Stimulated activated CD4-positive, alpha-beta T cell treated with anti-CD3 and anti-CD28 coated beads, TNF-alpha, amount 100 ng/mL, for 4 hours (primary cell): Measurements from ENCODE around the gene NUP107.
"Not testable (repeated sequence)": the region's sequence is repeated elsewhere in the genome, so short reads cannot be mapped to it uniquely, and the experiment has no call there.

Experiments
- DNase-seq, 3 experiments: peaks; one replicate each; pipeline ENCODE4 v3.0.0-alpha.2; 2020; ENCODE audit warnings: low read depth in 3 of 3

Gene NUP107

DNA sequence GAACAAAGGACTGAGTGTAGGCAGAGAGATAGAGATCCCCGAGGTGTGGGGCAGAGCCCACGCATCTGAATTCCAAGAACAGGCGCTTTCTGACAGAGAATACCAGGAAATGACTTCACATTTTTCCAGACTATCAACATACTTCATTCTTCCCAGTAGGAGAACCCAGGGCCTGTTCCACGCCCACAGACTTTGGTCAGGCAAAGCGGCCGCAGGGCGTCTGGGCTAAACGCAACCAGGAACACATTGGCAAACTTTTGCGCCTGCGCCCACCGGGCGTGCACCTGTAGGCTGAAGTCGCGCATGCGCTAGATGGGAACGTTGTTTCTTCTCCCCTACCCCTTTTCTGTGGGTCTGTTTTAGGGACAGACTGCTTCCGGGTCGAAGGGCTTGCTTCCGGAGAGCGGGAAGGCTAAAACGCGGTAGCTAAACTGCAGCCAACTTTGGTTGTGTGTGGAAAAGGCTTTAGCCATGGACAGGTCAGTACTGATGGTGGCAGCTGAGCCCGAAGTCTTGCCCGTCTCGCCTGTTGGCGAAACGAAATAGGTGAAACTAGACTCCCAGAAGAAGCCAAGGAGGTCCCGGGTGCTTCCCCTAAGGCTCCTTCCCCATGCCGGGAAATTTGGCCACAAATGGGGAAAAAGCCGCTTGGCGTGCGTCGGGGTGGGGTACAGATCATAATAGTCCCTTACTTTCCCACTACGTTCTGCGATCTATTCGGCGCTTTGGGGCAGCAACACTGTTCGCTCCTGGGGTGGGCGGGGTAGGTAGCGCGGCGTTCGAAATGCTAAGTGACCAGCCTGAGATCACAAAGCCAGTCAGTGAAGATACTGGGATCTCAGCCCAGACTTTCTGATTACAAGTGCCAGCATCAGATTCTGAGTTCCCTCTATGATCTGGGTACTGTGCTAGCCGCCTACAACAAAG, at the start of gene NUP107:
TSS of gene NUP107 (plus strand) at position 384 of the 927 bp plus-strand sequence. CDS start at position 472, 88 bp downstream.
- DNase-seq: peak; percentile 93 to 98 (median 94)

- not testable (repeated sequence) for DNase-seq
These were observed 49.3 kb upstream of the NUP107 start for GRCh38 chr12:68637439-68637838.

- no peak for DNase-seq
These were observed 48.6 kb upstream of the NUP107 start for GRCh38 chr12:68638171-68638570.

DNA sequence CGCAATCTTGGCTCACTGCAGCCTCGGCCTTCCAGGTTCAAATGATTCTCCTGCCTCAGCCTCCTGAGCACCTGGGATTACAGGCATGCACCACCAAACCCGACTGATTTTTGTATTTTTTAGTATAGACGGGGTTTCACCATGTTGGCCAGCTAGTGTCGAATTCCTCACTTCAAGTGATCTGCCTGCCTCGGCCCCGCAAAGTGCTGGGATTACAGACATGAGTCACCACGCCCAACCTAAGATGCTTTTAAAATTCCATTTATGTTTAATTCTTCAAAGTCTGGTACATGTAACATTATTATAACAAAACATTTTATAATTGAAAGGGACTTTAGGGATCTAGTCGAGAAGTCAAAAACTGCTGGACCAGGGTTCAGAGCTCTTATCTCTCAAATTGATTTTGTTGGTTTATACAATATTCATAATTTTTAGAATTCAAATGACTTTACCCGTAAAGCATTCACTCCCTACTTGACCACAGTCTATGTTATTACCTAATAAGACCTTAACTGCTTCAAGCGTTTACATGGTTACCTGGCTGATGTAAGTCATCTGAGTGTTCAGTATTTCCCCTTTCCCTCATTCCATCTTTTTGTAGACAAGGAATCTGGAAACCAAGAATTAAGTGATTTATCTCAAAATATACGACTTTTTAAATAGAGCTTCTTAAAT, 47.9 kb upstream of the NUP107 start:
- DNase-seq: no peak

DNA sequence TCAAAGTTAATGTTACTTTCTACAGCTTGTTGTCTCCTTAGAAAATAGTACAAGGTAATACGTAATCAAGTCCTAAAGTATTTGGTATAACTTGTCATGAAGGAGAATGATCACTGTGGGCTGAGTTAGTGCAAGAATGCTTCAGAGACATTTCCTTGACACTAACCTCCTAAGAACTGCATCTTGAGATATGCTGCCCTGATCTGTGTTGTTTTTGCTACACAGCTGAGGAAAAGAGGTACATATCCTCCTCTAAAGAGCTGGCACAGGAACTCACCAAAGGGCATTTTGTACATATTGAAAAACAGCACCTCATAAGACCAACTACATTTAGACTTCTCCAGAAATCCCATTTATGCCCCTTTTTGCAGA, 47.4 kb upstream of the NUP107 start:
- DNase-seq: no peak

GRCh38 chr12:68641138-68641537, 45.6 kb upstream of the NUP107 start:
- DNase-seq: no peak

DNA sequence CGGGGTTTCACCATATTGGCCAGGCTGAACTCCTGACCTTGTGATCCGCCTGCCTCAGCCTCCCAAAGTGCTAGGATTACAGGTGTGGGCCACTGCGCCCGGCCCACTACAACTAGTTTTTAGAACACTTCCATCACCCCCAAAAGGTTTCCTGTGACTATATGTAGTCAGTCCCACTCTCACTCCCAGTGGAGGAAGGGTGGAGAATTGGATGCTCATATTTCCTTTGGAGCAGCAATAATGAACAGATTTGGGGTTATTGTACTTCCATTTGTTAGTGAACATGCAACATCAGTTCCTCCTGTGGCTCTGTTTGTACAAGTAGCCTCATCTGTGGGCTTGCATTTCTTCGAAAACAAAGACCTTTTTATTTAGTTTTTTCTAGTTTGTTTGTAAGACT, 40.3 kb upstream of the NUP107 start:
- no peak for DNase-seq

DNA sequence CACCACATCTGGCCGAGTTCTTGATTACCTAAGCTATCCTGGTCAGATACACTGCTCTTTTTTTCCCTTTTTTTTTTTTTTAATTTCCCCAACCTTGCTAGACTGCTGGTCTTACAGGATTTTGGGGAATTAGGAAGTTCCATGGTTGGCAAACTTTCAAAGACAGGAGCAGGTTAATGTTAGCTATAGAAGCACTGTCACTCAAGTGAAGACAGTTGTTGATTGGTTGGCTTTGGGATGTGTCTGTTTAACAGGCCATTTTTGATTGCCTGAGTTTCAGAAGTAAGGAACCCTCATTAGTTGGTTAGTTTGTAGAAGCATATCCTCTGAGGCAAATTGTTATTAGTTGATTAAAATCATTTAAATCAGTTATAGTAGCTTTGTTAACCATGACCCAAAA, 39.3 kb upstream of the NUP107 start:
- DNase-seq: no peak

GRCh38 chr12:68648179-68648578, 38.6 kb upstream of the NUP107 start:
- DNase-seq: no peak

GRCh38 chr12:68665016-68665569, 21.7 kb upstream of the NUP107 start:
- DNase-seq: no peak

DNA sequence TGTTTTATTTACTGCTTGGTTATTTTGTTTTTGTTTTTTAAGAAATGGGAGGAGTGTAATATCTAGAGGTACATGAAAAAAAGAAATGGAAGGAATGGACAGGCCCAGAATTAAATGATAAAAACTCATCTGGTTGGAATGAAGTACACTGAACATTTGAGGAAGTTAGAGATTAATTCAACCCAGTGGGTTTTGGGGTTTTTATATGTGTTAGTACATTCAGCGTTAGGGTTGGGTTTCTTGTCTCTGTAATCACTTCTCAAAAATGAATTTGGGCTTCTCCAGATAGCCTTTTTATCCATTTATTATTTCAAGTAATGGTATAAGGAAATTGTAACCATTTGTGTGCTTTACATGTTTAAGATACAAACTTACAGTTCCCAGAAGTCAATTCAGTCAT, 19.5 kb upstream of the NUP107 start:
- no peak for DNase-seq

GRCh38 chr12:68667896-68668295, 18.9 kb upstream of the NUP107 start:
- DNase-seq: no peak

DNA sequence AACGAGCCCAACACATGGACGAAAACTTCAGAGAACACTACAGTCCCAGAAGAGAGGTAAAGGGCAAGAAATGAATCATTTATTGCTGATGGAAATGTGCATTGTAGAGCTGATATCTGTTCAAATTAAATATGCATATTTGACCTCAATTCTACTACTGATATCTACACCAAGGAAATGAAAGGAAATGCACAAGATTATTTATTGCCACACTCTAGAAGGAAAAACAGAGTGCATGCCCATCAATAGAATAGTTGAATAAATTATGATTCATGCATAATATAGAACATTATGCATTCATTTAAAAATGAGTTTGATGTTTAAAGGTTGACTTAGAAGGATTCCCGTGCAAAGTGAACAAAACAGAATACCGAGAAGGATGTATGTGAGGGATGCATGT, 15.6 kb upstream of the NUP107 start:
- DNase-seq: no peak

- DNase-seq: no peak
These were observed 13.0 kb upstream of the NUP107 start for GRCh38 chr12:68673788-68674187.

DNA sequence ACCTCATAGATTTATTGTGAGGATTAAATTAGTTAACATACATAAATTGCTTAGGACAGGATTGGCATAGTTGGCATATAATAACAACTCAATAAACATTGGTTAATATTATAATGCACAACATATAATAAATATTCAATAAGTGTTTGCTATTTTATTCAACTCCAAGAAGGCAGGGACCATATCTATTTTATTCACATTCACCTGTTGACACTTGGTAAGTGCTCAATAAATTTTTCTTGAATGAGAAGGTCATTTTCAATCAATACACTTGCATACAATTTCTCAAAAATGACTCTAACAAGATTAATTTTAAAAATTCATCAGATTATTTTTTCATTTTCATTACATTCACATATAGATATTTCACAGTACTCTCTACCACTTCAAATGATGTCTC, 12.4 kb upstream of the NUP107 start:
- no peak for DNase-seq

GRCh38 chr12:68675101-68675842, 11.5 kb upstream of the NUP107 start:
- peak in 2 of 3 experiments; percentile 18 to 23 for DNase-seq

DNA sequence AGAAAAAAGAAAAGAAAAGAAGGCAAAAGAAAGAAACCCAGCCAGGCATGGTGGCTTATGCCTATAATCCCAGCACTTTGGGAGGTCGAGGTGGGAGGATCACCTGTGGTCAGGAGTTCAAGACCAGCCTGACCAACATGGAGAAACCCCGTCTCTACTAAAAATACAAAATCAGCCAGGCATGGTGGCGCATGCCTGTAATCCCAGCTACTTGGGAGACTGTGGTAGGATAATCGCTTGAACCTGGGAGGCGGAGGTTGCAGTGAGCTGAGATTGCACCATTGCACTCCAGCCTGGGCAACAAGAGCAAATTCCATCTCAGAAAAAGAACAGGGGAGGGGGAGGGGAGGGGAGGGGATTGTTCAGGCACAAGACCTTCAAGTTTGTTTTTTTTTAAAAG, 9.9 kb upstream of the NUP107 start:
- not testable (repeated sequence) for DNase-seq

- no peak for DNase-seq
These were observed 550 bp upstream of the NUP107 start for GRCh38 chr12:68686262-68686594.

DNA sequence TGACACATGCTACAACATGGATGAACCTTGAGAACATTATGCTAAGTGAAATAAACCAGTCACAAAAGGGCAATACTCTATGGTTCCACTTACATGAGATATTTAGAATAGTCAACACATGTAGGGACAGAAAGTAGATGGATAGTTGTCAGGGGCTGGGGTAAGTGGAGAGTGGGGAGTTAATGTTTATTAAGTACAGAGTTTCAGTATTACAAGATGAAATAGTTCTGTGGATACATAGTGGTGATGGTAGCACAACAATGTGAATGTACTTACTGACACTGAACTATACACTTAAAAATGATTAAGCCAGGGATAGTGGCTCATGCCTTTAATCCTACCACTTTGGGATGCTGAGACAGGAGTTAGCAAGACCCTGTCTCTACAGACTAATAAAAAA, 8.7 kb downstream of the NUP107 start:
- no peak for DNase-seq

GRCh38 chr12:68699486-68699885, 12.7 kb downstream of the NUP107 start:
- DNase-seq: no peak

DNA sequence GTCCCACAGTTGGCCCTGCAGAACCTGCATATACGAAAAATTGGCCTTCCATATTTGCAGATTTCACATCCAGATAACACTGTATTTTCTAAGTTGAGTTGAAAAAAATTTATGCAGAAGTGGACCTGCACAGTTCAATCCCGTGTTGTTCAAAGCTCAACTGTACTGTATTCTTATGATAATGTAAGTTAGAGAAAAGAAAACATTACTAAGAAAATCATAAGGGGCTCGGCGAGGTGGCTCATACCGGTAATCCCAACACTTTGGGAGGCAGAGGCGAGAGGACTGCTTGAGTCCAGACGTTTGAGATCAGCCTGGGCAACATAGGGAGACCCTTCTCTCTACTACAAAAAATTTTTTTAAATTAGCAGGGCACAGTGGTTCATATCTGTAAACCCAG, 41.0 kb downstream of the NUP107 start:
- DNase-seq: no peak

DNA sequence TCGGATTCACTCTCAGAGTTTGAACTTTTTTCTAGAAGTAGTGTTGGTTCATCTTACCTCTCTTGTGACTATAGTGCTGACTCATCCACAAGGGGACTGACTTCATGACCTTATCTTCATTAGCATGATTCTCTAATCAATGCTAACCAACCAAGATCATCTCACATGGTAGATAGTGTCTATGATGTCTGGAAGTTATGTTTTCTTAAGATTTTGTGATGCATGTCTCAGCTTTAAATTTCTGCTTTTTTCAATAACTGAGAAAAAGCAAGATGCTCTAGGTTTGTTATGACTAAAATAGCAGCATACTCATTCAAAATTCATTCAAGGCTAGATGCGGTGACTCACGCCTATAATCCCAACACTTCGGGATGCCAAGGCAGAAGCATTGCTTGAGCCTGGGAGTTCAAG, 46.9 kb downstream of the NUP107 start:
- DNase-seq: no peak
